NOMO-1 treated with DMSO at 0.1 percent for 48 hours (cell line): ENCODE measurements around the gene CYP4F11.
"Not testable (repeated sequence)": the region's sequence is repeated elsewhere in the genome, so short reads cannot be mapped to it uniquely, and the experiment has no call there.

Experiments
- DNase-seq: peaks from one replicate; lab custom pipeline; 2025; ENCODE audit not compliant: unreplicated experiment; lab: John Stamatoyannopoulos, UW

The CYP4F11 gene

GRCh38 chr19:15923702-15924101 lies 10.6 kb downstream of the CYP4F11 start:
- DNase-seq, result no peak

- DNase-seq, result no peak
Measured at GRCh38 chr19:15922021-15922420, 12.3 kb downstream of the CYP4F11 start.

- no peak for DNase-seq
Measured at GRCh38 chr19:15919243-15919642, 15.1 kb downstream of the CYP4F11 start.

GRCh38 chr19:15915109-15915508 lies 19.2 kb downstream of the CYP4F11 start:
- no peak for DNase-seq

- no peak for DNase-seq
Measured at GRCh38 chr19:15913830-15914229, 20.5 kb downstream of the CYP4F11 start.

- no peak for DNase-seq
Measured at GRCh38 chr19:15913384-15913783, 20.9 kb downstream of the CYP4F11 start.

- no peak for DNase-seq
Measured at GRCh38 chr19:15911599-15912235, 22.6 kb downstream of the CYP4F11 start.

GRCh38 chr19:15905026-15905425 lies 29.3 kb downstream of the CYP4F11 start:
- DNase-seq, result no peak

GRCh38 chr19:15902898-15903297 lies 31.4 kb downstream of the CYP4F11 start:
- not testable (repeated sequence) for DNase-seq

GRCh38 chr19:15902254-15902653 lies 32.1 kb downstream of the CYP4F11 start:
- DNase-seq, result no peak

- DNase-seq, result no peak
Measured at GRCh38 chr19:15900504-15900903, 33.8 kb downstream of the CYP4F11 start.

GRCh38 chr19:15900032-15900431 lies 34.3 kb downstream of the CYP4F11 start:
- not testable (repeated sequence) for DNase-seq

GRCh38 chr19:15899561-15899960 lies 34.8 kb downstream of the CYP4F11 start:
- DNase-seq, result not testable (repeated sequence)

GRCh38 chr19:15897738-15898276 lies 36.5 kb downstream of the CYP4F11 start, which contains the start of gene CYP4F2:
Gene CYP4F2, minus strand, starts transcription at chr19:15898074. Its CDS starts 463 bp downstream, at chr19:15897611.
- DNase-seq, result no peak

- no peak for DNase-seq
Measured at GRCh38 chr19:15897026-15897737, 37.1 kb downstream of the CYP4F11 start.

- DNase-seq, result no peak
Measured at GRCh38 chr19:15895876-15896430, 38.4 kb downstream of the CYP4F11 start.

GRCh38 chr19:15894359-15894758 lies 40.0 kb downstream of the CYP4F11 start:
- no peak for DNase-seq

- no peak for DNase-seq
Measured at GRCh38 chr19:15893477-15893876, 40.9 kb downstream of the CYP4F11 start.

GRCh38 chr19:15892012-15892411 lies 42.3 kb downstream of the CYP4F11 start:
- DNase-seq, result no peak

- DNase-seq, result no peak
Measured at GRCh38 chr19:15891434-15891833, 42.9 kb downstream of the CYP4F11 start.

- DNase-seq, result not testable (repeated sequence)
Measured at GRCh38 chr19:15889339-15889738, 45.0 kb downstream of the CYP4F11 start.

GRCh38 chr19:15885919-15886318 lies 48.4 kb downstream of the CYP4F11 start:
- no peak for DNase-seq
